GM20000 (cell line): ENCODE measurements around the gene KIF5A.

Experiments used
- DNase-seq: peaks from one replicate; pipeline ENCODE4 v3.0.0; 2012; ENCODE audit warnings: low spot score
- CTCF ChIP-seq: IDR thresholded peaks from 2 replicates; pipeline ENCODE4 v1.5.1; 2012; ENCODE audit warnings: mild to moderate bottlenecking, control low read depth; ENCODE audit errors: extremely low read depth, missing control alignments

The KIF5A gene

GRCh38 chr12:57571926-57572762, 22.3 kb downstream of the KIF5A start:
- no peak for TF ChIP-seq CTCF
- DNase-seq = no peak

DNA sequence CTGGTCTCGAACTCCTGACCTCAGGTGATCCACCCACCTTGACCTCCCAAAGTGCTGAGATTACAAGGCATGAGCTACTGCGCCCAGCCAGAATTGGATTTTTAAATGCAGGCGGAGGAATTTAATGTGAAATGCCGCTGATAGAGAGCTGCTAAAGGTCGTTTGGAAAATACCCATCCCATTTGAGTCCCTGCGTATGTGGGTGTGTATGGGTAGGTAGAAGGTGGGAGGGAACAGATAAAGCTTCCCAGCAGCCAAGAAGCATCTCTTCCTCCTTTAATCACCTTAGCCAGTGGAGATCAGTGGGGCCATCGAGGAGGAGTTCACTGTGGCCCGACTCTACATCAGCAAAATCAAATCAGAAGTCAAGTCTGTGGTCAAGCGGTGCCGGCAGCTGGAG, 25.0 kb downstream of the KIF5A start:
- no peak for TF ChIP-seq CTCF
- DNase-seq = no peak

DNA sequence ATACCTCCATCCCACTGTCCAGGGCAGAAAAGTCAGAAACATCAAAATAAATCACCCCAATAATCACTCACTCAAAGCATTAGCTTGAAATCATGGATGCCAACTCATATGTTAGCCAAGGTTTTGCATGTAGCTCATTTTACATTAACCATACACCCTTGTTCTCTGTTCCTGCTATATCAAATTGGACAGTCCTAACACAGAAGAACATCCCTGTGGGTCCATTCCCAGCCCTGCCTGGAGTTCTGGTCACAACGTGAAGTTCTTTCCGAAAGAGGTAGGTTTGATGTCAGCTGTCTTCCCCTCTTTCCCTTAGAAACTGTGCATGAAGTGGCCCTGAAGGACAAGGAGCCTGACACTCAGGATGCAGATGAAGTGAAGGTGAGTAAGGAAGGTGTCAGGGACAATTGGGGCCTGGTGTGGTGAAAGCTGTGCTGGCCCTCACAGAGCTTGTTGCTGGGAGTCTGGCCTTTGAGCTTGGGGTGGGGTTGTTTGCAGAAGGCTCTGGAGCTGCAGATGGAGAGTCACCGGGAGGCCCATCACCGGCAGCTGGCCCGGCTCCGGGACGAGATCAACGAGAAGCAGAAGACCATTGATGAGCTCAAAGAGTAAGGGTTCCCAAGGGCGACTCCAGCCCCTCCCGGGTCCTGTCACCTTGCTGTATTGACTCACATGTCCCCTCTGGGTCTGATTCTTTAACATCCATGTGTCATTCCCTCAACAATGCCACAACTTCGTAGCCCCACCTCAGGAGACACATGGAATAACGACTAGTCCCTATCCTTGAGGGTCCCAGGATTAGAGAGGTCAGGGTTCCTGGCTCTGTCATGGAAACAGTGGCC, 26.1 kb downstream of the KIF5A start:
- no peak for DNase-seq
- no peak for TF ChIP-seq CTCF

DNA sequence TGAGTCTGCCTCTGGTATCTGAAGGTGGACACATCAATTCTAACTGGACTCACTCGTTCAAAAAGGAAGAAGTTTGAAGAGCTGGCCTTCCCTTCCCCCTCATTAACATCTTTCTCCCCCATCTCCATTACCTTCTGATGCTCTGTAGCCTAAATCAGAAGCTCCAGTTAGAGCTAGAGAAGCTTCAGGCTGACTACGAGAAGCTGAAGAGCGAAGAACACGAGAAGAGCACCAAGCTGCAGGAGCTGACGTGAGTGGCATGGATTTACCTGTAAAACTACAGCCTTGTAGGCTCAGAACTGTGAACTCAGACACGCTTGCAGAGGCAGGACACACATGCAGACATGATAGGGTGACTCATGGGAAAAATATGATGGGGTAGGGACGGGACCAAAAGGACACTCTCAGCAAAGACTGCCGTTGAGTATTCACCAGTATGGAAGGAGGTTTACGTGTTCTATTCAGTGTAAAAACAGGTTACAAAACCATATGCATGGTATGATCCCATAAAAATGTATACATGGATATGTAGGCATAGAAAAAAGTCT, 26.8 kb downstream of the KIF5A start:
- no peak for DNase-seq
- no peak for TF ChIP-seq CTCF

GRCh38 chr12:57577981-57578758, 28.3 kb downstream of the KIF5A start:
- no peak for DNase-seq
- TF ChIP-seq CTCF = no peak

DNA sequence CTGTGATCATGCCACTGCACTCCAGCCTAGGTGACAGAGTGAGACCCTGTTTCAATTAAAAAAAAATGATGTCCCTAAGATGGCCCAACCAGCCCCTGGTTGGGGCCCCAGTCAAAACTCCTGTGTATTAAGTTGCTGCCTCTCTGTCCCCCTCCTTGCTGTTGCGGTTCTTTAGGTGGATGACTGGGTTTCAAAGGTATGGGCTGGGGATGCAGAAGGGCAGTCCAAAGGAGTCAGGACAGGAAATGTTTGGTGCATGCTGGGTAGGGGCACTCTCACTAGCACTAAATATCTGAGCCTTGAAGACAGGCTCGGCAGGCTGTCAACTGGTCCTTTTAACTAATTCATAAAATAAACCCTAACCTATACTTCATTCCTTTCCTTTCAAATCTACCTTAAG, 29.2 kb downstream of the KIF5A start:
- TF ChIP-seq CTCF = no peak
- DNase-seq = no peak
